ENCODE results near the gene TRMT11. TPM values are rescaled to one million over a fixed set of nuclear protein-coding genes. Genes with fewer than 3 reads are reported as not detected.

The TRMT11 gene
- total RNA-seq, 1 experiment from 2014 or later, result 17.9 TPM

- H3K27ac ChIP-seq (ENCODE audit: low read length), result peak overlapping the region; percentile 82
Measured at GRCh38 chr6:125942672-125943527, 43.4 kb upstream of the TRMT11 start.

GRCh38 chr6:125943528-125944433 is 42.6 kb upstream of the TRMT11 start:
- Histone ChIP-seq H3K36me3 (ENCODE audit: low read depth, low read length) (no peaks in the 10 kb centered on the region), H3K27ac (ENCODE audit: low read length) (peak overlapping the region; percentile 82), H3F3A (ENCODE audit: low read length, unreplicated experiment) (no peaks in the 10 kb centered on the region), H2AFZ (ENCODE audit: low read length) (no peak overlapping the region), H3K9ac (ENCODE audit: low read length) (0 out of 2 replicates have a peak overlapping the region, but pooled peaks have one; percentile 12), H3K4me3 (ENCODE audit: low read length) (no peak overlapping the region), H3K27me3 (ENCODE audit: low read length) (no peaks in the 10 kb centered on the region), H3K9me3 (ENCODE audit: low read length) (no peaks in the 10 kb centered on the region), H3K9me2 (replicated peaks; ENCODE audit: low read length) (no peaks in the 10 kb centered on the region), H4K20me1 (ENCODE audit: low read length) (no peaks in the 10 kb centered on the region), H3K4me1 (ENCODE audit: insufficient read depth, low read length) (peaks cover 69% of the 10 kb centered on the region), H3K4me2 (ENCODE audit: low read length) (peak overlapping the region; percentile 56), H3K79me2 (ENCODE audit: low read length) (no peaks in the 10 kb centered on the region)
- intact Hi-C loops (cut with micrococcal nuclease), result loop anchor here (2.0 kb wide), 1 partner anchor 21 kb away; no protein-coding TSS in a partner anchor
- DNase-seq (no peak), ATAC-seq (no peak)
- CTCF ChIA-PET, result interaction anchor here (1.3 kb wide), 1 partner anchor 12 kb away, joined by 3 read pairs; the partner anchor contains the start of gene HINT3
- TF ChIP-seq EZH2phosphoT487 (IDR thresholded peaks at IDR 0.05; ENCODE audit: borderline replicate concordance, low read length) (no peak), EZH2 (IDR thresholded peaks at IDR 0.05; ENCODE audit: low read length, unreplicated experiment) (no peak), CTCF (conservative IDR thresholded peaks at IDR 0.05; ENCODE audit: low read depth, low read length) (no peak)
- POLR2A ChIA-PET (ENCODE audit: unreplicated experiment), result interaction anchor here (0.5 kb wide), 1 partner anchor 13 kb away, joined by 3 read pairs; the partner anchor contains the start of gene HINT3
- no TSS peak for BruUV-seq (replicated peaks)

More at GRCh38 chr6:125942672-125943527, 43.4 kb upstream of the TRMT11 start:
- Histone ChIP-seq H3K9me2 (replicated peaks; ENCODE audit: low read length) (no peaks in the 10 kb centered on the region), H3K9me3 (ENCODE audit: low read length) (no peaks in the 10 kb centered on the region), H2AFZ (ENCODE audit: low read length) (0 out of 2 replicates have a peak overlapping the region, but pooled peaks have one; percentile 13), H3K4me2 (ENCODE audit: low read length) (peak overlapping the region; percentile 56), H3K27me3 (ENCODE audit: low read length) (no peaks in the 10 kb centered on the region), H4K20me1 (ENCODE audit: low read length) (no peaks in the 10 kb centered on the region), H3K36me3 (ENCODE audit: low read depth, low read length) (no peaks in the 10 kb centered on the region), H3F3A (ENCODE audit: low read length, unreplicated experiment) (no peaks in the 10 kb centered on the region), H3K4me1 (ENCODE audit: insufficient read depth, low read length) (peaks cover 69% of the 10 kb centered on the region), H3K79me2 (ENCODE audit: low read length) (no peaks in the 10 kb centered on the region), H3K9ac (ENCODE audit: low read length) (peak overlapping the region; percentile 36; the same call in 1 of the 2 replicates), H3K4me3 (ENCODE audit: low read length) (no peak overlapping the region)
- TF ChIP-seq EZH2 (IDR thresholded peaks at IDR 0.05; ENCODE audit: low read length, unreplicated experiment) (no peak), CTCF (conservative IDR thresholded peaks at IDR 0.05; ENCODE audit: low read depth, low read length) (no peak), EZH2phosphoT487 (IDR thresholded peaks at IDR 0.05; ENCODE audit: borderline replicate concordance, low read length) (no peak)
- intact Hi-C loops (cut with micrococcal nuclease), result loop anchor here (2.0 kb wide), 1 partner anchor 20 kb away; no protein-coding TSS in a partner anchor
- ChIA-PET POLR2A (ENCODE audit: unreplicated experiment) (no interaction called here), CTCF (no interaction called here)
- DNase-seq, result peak; percentile 75
- no TSS peak for BruUV-seq (replicated peaks)
- peak; percentile 61 for ATAC-seq
